CD4-positive, alpha-beta T cell treated with Interleukin-21 for 1 hour (primary cell): ENCODE measurements around the gene ADCY6.

Experiments
- DNase-seq: peaks from one replicate; pipeline ENCODE4 v3.0.0-alpha.2; 2020

ADCY6 gene

GRCh38 chr12:48782457-48783395, 6.2 kb downstream of the ADCY6 start:
- DNase-seq: no peak

- no peak for DNase-seq
Observed at GRCh38 chr12:48781750-48782456, 7.0 kb downstream of the ADCY6 start.

DNA sequence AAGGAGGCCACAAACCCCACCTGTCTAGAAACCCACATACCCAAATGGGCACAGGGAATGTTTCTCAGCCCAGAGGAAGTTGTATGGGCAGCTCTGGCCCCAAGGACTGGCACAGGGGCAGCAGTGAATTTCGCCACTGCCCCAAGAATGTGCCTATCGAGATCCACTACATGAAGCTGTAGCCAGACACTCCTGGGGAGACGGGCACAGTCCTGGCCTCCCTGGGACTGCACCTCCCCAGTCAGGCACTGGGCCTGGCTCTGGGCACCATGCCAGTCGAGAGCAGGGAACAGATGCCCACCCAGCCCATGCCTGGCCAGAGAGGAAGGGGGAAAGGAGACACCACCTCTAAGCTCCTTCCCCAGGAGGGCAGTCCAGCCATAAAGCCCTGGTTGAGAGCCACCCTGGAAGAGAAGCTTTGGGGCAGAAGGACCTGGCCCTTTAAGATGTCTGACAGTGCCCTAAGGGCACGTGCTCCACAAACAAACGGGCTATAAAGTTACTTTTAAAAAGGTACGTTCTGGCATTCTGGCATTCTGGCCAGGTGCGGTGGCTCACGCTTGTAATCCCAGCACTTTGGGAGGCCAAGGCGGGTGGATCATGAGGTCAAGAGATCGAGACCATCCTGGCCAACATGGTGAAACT, 8.4 kb downstream of the ADCY6 start:
- DNase-seq: no peak

- no peak for DNase-seq
Observed at GRCh38 chr12:48779869-48780268, 9.0 kb downstream of the ADCY6 start.

- no peak for DNase-seq
Observed at GRCh38 chr12:48777501-48778400, 11.1 kb downstream of the ADCY6 start.

GRCh38 chr12:48776956-48777355, 11.9 kb downstream of the ADCY6 start:
- DNase-seq: no peak

- DNase-seq: no peak
Observed at GRCh38 chr12:48775991-48776649, 12.8 kb downstream of the ADCY6 start.

- no peak for DNase-seq
Observed at GRCh38 chr12:48775299-48775698, 13.6 kb downstream of the ADCY6 start.

GRCh38 chr12:48774516-48774915, 14.4 kb downstream of the ADCY6 start:
- DNase-seq: no peak

- DNase-seq: no peak
Observed at GRCh38 chr12:48773686-48774085, 15.2 kb downstream of the ADCY6 start.

- DNase-seq: no peak
Observed at GRCh38 chr12:48771588-48772112, 17.2 kb downstream of the ADCY6 start.

DNA sequence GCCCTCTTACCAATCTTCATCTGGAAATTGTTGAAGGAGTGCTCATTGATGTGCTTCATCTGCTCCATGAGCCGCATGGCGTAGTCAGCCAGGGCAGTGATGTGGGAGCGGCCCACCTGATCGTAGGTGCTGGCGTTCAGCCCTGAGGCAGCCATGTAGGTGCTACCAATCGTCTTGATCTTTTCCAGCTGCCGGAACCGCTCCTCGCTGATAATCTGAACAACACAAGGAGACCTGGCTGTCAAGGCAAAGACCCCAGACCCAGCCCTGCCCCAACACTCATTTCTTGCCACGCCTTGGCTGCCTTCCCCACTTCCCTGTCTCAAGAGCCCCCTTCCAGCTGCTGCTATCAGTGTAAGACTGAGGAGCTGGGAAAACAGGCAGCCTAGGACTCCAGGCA, 18.1 kb downstream of the ADCY6 start:
- DNase-seq: no peak

DNA sequence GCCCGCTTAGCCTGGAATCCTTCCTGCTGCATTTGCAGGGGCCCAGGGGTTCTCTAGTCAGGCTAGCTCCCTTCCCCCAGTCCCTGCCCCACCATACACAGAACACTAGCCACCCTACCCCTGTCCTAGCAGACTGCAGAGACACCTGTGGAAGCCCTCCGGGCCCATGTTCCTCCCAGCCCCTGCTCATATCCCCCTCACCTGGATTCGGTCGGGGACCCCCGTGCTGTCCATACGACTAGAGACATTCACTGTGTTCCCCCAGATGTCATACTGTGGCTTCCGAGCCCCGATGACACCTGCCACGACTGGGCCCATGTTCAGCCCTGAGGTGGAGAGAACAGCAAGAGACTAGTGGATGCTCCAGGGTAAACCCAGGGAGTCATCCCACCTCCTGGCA, 20.2 kb downstream of the ADCY6 start:
- DNase-seq: no peak

DNA sequence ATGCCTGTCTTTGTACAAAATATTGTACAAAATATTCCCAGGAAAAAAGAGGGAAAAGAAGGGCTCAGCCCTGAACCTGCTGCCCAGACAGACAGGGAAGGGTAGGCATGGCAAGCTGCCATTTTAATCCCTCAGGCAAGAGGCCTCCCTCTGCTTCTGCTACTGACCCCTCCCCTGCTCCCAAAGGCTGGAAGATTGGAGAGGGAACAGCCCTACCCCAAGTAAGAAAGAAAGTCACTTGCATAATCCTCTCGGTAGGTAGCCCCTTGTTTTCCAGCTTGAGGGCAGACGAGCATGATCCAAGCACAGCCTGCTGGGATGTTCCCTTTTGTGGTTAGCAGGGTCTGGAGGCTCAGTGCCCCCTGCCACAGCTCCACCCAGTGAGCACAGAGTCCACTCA, 20.7 kb downstream of the ADCY6 start:
- DNase-seq: no peak

DNA sequence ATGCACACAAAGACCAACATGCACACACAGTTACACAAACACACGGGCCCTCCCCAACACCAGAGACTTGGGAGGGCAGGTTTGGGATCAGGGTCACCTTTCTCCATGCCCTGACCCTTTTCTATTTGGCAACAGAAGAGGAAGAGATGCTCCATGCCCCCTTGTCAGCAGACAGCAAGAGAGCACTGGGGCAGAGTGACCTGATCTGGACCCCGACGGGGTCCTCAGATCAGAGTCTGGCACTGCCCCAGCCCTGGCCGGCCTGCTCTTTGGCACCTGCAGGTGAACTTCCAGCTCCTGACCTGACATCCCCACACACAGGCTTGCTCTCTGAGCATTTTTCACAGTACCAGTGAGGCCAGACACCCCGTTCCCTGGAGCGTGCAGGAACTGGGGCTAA, 21.4 kb downstream of the ADCY6 start:
- no peak for DNase-seq

- no peak for DNase-seq
Observed at GRCh38 chr12:48767047-48767446, 21.8 kb downstream of the ADCY6 start.

- no peak for DNase-seq
Observed at GRCh38 chr12:48765753-48766162, 23.1 kb downstream of the ADCY6 start.

- DNase-seq: no peak
Observed at GRCh38 chr12:48764521-48764920, 24.4 kb downstream of the ADCY6 start.

GRCh38 chr12:48758737-48759136, 30.2 kb downstream of the ADCY6 start:
- DNase-seq: no peak

GRCh38 chr12:48758186-48758585, 30.7 kb downstream of the ADCY6 start:
- DNase-seq: no peak

DNA sequence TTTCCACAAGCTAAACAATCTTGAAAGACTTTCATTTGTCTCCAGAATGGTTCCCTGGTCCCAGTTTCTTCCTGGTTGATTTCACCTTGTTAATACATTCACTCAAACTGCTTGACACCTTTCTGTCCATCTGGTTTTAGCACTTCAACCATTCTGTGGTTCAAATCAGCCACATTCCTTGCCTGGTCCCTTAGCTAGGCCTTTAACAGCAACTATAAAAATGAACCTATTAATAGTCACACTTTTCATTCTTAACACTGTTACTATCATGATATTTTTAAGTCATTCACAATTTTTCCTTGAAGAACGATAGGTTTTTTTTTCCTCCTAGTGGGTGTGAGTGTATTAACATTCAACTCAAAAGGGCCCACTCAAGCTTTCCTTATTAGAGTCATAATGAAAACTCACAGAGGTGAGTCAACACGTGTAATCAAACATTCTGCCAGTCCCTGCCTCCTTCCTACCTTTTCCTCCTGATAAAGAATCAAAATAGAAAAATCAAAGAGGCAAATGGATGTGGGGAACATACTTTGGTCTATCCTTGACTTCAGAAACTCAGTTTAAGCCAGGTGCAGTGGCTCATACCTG, 38.0 kb downstream of the ADCY6 start:
- DNase-seq: no peak
